ENCODE results near the gene TRPV5.

GRCh38 chr7:142974626-142975025 is 41.1 kb upstream of the TRPV5 start:
- TF ChIP-seq POLR2AphosphoS5 (IDR thresholded peaks at IDR 0.05) (no peak), CTCF (IDR thresholded peaks at IDR 0.05) (no peak), EP300 (IDR thresholded peaks at IDR 0.05; ENCODE audit: low read depth) (no peak)

Data from transverse colon (tissue), 4 donors.